ENCODE results near the gene LMF2.

DNA sequence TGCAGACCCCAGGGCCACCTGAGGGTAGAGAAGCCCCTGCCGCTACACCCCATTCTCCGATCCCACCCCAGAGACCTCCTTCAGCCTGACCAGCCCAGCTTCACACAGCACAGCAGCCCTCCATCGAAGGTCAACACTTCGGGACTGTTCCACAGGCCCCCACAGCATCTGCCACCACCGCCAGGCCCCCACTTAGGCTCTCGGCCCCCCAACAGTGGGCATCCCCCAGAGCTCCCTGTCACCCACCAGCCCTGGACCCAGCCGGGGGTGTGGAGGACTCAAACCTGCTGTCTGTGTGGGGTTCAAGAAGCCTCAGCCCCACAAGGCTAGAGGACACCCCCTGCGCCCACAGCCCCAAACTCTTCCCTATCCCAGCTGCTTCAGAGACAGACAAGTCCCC is 38.9 kb downstream of the LMF2 start:
- TF ChIP-seq, protein P1, sequence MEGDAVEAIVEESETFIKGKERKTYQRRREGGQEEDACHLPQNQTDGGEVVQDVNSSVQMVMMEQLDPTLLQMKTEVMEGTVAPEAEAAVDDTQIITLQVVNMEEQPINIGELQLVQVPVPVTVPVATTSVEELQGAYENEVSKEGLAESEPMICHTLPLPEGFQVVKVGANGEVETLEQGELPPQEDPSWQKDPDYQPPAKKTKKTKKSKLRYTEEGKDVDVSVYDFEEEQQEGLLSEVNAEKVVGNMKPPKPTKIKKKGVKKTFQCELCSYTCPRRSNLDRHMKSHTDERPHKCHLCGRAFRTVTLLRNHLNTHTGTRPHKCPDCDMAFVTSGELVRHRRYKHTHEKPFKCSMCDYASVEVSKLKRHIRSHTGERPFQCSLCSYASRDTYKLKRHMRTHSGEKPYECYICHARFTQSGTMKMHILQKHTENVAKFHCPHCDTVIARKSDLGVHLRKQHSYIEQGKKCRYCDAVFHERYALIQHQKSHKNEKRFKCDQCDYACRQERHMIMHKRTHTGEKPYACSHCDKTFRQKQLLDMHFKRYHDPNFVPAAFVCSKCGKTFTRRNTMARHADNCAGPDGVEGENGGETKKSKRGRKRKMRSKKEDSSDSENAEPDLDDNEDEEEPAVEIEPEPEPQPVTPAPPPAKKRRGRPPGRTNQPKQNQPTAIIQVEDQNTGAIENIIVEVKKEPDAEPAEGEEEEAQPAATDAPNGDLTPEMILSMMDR (optimal IDR thresholded peaks at IDR 0.05 in 1 of 3, IDR thresholded peaks at IDR 0.05 in 1 of 3, conservative IDR thresholded peaks at IDR 0.05 in 1 of 3; ENCODE audit: extremely low read depth in 1 of 3, insufficient read depth in 2 of 3, low read length in 3 of 3), result no peak
- no peak for TF ChIP-seq EZH2 (IDR thresholded peaks at IDR 0.05; ENCODE audit: low read length)

Measured in keratinocyte (primary cell).